ENCODE data around the gene CLCN6. TPM values are rescaled to one million over a fixed set of nuclear protein-coding genes. Genes with fewer than 3 reads are reported as not detected.

Gene CLCN6
- total RNA-seq, 1 donor from 2014 or later, result 94.3 TPM

DNA sequence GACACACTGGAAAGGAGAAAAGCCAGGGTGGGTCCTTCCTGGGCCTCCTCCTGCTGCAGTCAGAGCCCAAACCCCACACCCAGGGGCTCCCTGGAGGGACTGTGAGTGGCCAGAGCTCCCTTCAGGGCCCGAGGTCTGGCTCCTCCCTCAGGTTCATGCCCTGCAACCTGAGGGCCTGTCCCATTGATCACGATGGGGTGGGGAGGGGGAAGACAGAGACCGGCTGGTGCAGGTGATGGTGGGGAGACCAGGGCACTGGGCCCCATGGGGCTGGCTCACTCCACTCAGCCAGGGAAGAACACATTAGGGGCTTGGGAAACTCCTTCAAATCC, 82.9 kb downstream of the CLCN6 start:
- no peaks in the 10 kb centered on the region for H3K9me3 Mint-ChIP-seq (ENCODE audit: unreplicated experiment)
- no peak overlapping the region for H3K4me3 Mint-ChIP-seq (ENCODE audit: unreplicated experiment)
- H3K27me3 Mint-ChIP-seq (ENCODE audit: unreplicated experiment), result peaks cover 3% of the 10 kb centered on the region
- H3K27ac Mint-ChIP-seq (ENCODE audit: unreplicated experiment), result no peak overlapping the region
- TF ChIP-seq, protein P1, sequence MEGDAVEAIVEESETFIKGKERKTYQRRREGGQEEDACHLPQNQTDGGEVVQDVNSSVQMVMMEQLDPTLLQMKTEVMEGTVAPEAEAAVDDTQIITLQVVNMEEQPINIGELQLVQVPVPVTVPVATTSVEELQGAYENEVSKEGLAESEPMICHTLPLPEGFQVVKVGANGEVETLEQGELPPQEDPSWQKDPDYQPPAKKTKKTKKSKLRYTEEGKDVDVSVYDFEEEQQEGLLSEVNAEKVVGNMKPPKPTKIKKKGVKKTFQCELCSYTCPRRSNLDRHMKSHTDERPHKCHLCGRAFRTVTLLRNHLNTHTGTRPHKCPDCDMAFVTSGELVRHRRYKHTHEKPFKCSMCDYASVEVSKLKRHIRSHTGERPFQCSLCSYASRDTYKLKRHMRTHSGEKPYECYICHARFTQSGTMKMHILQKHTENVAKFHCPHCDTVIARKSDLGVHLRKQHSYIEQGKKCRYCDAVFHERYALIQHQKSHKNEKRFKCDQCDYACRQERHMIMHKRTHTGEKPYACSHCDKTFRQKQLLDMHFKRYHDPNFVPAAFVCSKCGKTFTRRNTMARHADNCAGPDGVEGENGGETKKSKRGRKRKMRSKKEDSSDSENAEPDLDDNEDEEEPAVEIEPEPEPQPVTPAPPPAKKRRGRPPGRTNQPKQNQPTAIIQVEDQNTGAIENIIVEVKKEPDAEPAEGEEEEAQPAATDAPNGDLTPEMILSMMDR (IDR thresholded peaks at IDR 0.05; ENCODE audit: partially characterized antibody, unreplicated experiment), result no peak
- no peaks in the 10 kb centered on the region for H3K36me3 Mint-ChIP-seq (ENCODE audit: unreplicated experiment)
- DNase-seq, result no peak
- H3K4me1 Mint-ChIP-seq (ENCODE audit: low read depth, unreplicated experiment), result peaks cover 8% of the 10 kb centered on the region

DNA sequence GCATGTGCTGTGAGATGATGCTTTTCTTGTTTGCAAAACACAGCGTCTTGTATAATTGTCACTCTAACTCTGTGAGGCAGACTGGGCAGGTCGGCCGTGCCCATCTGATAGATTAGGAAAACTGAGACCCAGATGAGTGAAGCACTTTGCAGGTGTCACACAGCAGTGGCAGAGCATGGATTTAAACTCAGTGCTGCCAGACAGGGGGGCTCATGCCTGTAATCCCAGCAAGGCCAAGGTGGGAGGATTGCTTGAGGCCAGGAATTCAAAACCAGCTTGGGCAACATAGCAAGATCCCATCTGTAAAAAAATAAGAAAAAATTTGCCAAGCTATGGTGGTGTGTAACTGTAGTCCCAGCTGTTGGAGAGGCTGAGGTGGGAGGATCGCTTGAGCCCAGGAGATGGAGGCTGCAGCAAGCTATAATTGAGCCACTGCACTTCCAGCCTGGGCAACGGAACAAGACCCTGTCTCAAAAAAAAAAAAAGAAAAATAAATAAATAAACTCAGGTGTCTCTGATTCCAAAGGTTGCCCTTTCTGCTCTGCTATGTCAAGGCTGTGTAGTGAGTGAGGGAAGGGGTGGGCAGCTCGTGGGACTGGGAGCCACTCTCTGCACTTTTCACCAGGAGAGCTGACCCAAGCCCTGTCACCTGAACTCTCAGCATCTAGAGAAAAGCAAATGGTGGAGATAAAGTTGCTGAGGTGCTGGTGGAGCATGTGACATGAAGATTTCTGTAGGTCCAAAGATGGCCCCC, 85.6 kb downstream of the CLCN6 start:
- peaks cover 3% of the 10 kb centered on the region for H3K27me3 Mint-ChIP-seq (ENCODE audit: unreplicated experiment)
- H3K9me3 Mint-ChIP-seq (ENCODE audit: unreplicated experiment), result no peaks in the 10 kb centered on the region
- TF ChIP-seq, protein P1 (IDR thresholded peaks at IDR 0.05; ENCODE audit: partially characterized antibody, unreplicated experiment), result no peak
- no peak overlapping the region for H3K4me3 Mint-ChIP-seq (ENCODE audit: unreplicated experiment)
- no peaks in the 10 kb centered on the region for H3K36me3 Mint-ChIP-seq (ENCODE audit: unreplicated experiment)
- no peak overlapping the region for H3K27ac Mint-ChIP-seq (ENCODE audit: unreplicated experiment)
- no peaks in the 10 kb centered on the region for H3K4me1 Mint-ChIP-seq (ENCODE audit: low read depth, unreplicated experiment)
- DNase-seq, result no peak

Other genes with a start within 250 kb of the CLCN6 start
- 22.2 TPM for gene FBXO2, start 151.8 kb upstream of the CLCN6 start, total RNA-seq (ENCODE audit: unreplicated experiment)
- 51.7 TPM for gene FBXO44, start 151.3 kb upstream of the CLCN6 start, total RNA-seq (ENCODE audit: unreplicated experiment)
- 1.3 TPM for gene FBXO6, start 142.0 kb upstream of the CLCN6 start, total RNA-seq (ENCODE audit: unreplicated experiment)
- gene MAD2L2, start 125.0 kb upstream of the CLCN6 start, total RNA-seq (ENCODE audit: unreplicated experiment), result 90.2 TPM
- gene DRAXIN, start 114.5 kb upstream of the CLCN6 start, total RNA-seq (ENCODE audit: unreplicated experiment), result 111 TPM
- 6.1 TPM for gene AGTRAP, start 70.1 kb upstream of the CLCN6 start, total RNA-seq (ENCODE audit: unreplicated experiment)
- gene C1orf167, start 44.0 kb upstream of the CLCN6 start, total RNA-seq (ENCODE audit: unreplicated experiment), result not detected
- gene MTHFR, start 227 bp upstream of the CLCN6 start, total RNA-seq (ENCODE audit: unreplicated experiment), result 83.2 TPM
- gene NPPA, start 41.6 kb downstream of the CLCN6 start, total RNA-seq (ENCODE audit: unreplicated experiment), result not detected
- gene NPPB, start 52.8 kb downstream of the CLCN6 start, total RNA-seq (ENCODE audit: unreplicated experiment), result not detected
- gene KIAA2013, start 120.2 kb downstream of the CLCN6 start, total RNA-seq (ENCODE audit: unreplicated experiment), result 35.7 TPM
- 113 TPM for gene PLOD1, start 128.5 kb downstream of the CLCN6 start, total RNA-seq (ENCODE audit: unreplicated experiment)
- gene MFN2, start 174.3 kb downstream of the CLCN6 start, total RNA-seq (ENCODE audit: unreplicated experiment), result 61.9 TPM
- 62.3 TPM for gene MIIP, start 213.3 kb downstream of the CLCN6 start, total RNA-seq (ENCODE audit: unreplicated experiment)